Heart left ventricle (tissue), 13 donors: ENCODE results near the gene ATP6V1A.

Experiments
- CTCF ChIP-seq, 12 donors: fragments of 200-600 bp; sonication (generic) in 4 of 12; IDR thresholded peaks; one replicate each; pipeline versions ENCODE4 v1.5.0 to v1.8.0; 2018 to 2022; ENCODE audit warnings: antibody characterized with exemption in 12 of 12, mild to moderate bottlenecking in 5 of 12
- POLR2A ChIP-seq, 2 donors: fragments of 450-650 bp; IDR thresholded peaks; one replicate each; pipeline ENCODE4 v1.6.1; 2017; ENCODE audit warnings: antibody characterized with exemption in 2 of 2, mild to moderate bottlenecking in 2 of 2, moderate library complexity in 2 of 2
- donor health status: ischemic (EF 13 %, LVEDD 7.1; RV severe dilation, severe dysfunction).
- donor health status: DM: no; HTN: yes; CAD: no.
- donor health status: DM: no; HTN: no; CAD: no.
- donor health status: ischemic (EF 25% LVEDD 6.9; RV normal size, moderate dysfunction).
- donor health status: ischemic (EF 25% LVEDD 5.7; RV mildly dilated, moderate dysfunction).
- donor health status: ischemic (EF 35%, LVEDD 5.7; RV mildly dilated, moderate dysfunction).
- donor health status: nonischemic (EF 11% LVEDD 7.7; RV severe dilation, severe dysfunction).
- donor health status: DM: yes; HTN: yes; CAD: no.
- donor health status: PGD.
- donor health status: ischemic (EF 29% LVEDD 5.4; RV normal size, mild dysfunction).
- donor health status: nonischemic (EF 23%, LVEDD 6.1; RV moderate dilation, normal function).

- TF ChIP-seq POLR2A (IDR thresholded peaks at IDR 0.05) (no peak), CTCF (IDR thresholded peaks at IDR 0.05) (no peak)
Observed at GRCh38 chr3:113743006-113743630, 3.7 kb upstream of the ATP6V1A start.
